GM19035 (cell line): Measurements from ENCODE around the gene SLC9A1.

Experiments
- ATAC-seq: cut with Tn5 transposase; IDR thresholded peaks from one replicate; pipeline ENCODE4 v1.9.1; 2021; ENCODE audit not compliant: unreplicated experiment

SLC9A1 gene

GRCh38 chr1:27152004-27152828 lies 2.7 kb downstream of the SLC9A1 start:
- ATAC-seq, result no peak

GRCh38 chr1:27150641-27151040 lies 4.3 kb downstream of the SLC9A1 start:
- no peak for ATAC-seq

- no peak for ATAC-seq
These were observed 4.7 kb downstream of the SLC9A1 start for GRCh38 chr1:27150183-27150582.

DNA sequence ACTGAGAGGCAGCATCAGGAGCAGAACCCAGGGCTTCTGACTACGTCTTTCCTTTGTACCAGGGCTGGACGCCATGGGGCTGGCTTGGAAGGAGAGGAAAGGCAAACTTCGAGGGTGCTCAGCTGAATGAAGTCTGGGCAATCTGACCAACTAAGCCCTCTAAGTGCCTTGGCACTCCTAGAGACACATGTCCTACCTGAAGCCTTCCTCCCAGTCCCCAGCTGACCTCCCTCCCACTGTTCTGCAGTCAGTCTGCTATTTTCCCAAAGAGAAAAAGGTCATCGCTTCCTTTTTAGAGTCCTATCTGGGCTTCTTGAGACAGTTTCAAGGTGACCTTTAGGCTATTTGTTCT lies 5.2 kb downstream of the SLC9A1 start:
- no peak for ATAC-seq

DNA sequence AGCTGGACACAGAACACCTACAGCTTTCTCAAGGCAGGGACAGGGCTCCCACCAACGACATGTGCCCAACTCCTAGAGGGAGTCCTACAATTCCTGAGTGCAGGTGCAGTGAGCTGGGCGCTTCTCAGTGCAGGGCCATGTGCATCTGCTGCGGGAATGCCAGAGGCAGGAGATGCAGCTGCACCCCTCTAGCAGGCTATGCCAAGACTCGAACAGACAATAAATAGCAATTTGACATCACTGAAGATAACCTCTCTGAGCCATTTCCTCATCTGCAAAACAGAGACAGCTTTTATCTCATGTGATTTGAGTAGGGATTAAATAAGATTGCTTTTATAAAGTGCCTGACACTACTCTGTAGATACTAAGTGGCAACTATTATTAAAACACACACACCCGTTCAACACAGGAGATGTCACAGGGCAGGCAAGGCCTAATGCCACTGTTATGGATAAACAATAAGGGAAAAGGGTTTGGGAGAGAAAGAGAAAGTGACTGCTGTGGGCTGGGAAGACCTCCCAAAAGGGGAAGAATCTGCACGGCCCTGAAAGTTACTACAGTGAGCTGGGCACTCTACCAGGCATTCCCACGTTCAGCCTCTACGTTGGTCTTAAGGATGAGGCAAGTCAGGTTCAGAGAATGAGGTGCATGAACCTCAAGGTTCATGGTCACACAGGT lies 5.7 kb downstream of the SLC9A1 start:
- no peak for ATAC-seq

DNA sequence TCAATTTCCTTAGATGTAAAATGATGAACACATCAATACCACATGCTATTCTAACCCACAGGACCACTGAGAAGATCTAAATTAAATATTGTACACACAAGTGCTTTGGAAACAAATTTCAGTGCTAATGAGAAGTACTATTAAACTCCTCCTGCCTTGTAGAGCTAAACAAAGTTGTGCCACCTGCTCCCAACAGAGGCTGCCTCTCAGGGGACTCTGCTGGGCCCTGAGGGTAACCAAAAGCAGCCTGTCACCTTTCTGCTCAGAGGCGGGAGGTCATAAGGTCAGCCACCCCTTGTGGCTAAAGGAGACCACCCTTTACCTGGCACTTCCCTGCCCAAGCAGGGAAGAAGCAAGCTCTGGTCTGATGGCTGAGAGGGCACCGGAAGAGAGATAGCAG lies 6.3 kb downstream of the SLC9A1 start:
- ATAC-seq, result no peak

- ATAC-seq, result no peak
These were observed 6.9 kb downstream of the SLC9A1 start for GRCh38 chr1:27147842-27148518.

GRCh38 chr1:27145934-27146354 lies 9.0 kb downstream of the SLC9A1 start:
- no peak for ATAC-seq

DNA sequence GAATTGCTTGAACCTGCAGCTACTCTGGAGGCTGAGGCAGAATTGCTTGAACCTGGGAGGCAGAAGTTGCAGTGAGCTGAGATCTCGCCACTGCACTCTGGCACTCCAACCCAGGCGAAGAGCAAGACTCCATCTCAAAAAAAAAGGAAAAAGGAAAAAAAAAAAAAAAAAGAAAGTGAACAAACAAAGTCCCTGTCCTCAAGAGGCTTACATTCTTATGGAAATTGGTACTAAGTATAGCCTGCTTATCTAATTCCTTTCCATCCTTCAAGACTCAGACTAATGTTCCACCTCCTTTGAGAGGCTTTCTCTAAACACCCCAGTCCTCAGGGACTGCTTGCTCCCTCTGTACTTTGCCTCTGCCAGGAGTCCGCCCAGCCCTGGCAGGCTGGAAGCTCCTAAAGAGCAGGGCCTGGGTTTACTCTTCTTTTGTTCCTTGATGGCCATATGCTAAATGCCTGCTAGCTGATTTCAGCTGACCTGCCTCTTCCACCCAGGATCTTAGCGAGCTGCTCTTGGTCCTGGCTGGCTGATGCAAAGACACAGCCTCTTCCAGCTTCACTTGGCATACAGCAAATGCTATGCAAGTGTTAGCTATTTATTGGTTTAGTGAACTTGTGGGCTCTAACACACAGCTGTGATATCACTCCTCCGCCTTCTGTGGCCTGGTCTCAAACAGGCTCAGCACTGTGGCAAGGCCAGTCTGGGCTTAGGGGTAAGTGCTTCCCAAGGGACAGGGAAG lies 9.8 kb downstream of the SLC9A1 start:
- no peak for ATAC-seq

GRCh38 chr1:27144049-27144748 lies 10.7 kb downstream of the SLC9A1 start:
- ATAC-seq, result no peak

DNA sequence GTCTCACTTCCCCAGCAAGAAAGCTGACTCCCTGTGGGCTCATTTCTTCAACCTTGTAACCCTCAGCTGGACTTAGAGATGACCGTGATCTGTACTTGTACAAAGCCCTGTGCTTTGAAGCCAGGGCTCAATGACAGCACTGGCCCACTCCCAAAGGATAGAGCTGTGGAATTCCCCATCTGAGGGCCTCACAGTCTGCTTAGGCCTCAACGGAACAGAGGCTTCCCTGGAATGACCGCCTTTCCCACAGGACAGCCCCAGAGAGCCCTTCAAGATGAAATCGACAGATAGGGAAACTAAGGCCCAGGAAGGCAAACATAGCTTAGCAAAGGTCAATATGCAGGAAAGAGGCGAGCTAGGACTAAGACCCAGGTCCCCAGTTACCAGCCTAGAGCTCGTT lies 11.5 kb downstream of the SLC9A1 start:
- ATAC-seq, result no peak

DNA sequence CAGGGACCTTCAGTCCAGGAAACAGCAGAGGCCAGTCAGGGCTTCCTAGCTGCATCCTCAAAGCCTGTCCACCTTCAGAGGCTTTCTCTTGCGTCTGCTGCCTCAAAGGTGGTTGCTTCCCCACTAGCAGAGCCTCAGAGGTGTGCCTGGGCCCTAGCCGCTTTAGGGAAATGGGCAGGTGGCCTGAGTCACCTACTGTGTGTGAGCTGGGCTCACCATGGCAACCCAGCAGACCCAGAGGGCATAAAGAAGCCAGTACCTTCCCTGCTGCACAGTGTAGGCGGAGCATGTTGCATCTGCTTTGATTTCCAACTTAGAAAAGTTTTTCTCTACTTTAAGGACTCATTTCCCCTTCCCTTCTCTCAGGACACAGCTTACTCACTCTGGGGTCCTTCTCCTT lies 12.5 kb downstream of the SLC9A1 start:
- ATAC-seq, result no peak

DNA sequence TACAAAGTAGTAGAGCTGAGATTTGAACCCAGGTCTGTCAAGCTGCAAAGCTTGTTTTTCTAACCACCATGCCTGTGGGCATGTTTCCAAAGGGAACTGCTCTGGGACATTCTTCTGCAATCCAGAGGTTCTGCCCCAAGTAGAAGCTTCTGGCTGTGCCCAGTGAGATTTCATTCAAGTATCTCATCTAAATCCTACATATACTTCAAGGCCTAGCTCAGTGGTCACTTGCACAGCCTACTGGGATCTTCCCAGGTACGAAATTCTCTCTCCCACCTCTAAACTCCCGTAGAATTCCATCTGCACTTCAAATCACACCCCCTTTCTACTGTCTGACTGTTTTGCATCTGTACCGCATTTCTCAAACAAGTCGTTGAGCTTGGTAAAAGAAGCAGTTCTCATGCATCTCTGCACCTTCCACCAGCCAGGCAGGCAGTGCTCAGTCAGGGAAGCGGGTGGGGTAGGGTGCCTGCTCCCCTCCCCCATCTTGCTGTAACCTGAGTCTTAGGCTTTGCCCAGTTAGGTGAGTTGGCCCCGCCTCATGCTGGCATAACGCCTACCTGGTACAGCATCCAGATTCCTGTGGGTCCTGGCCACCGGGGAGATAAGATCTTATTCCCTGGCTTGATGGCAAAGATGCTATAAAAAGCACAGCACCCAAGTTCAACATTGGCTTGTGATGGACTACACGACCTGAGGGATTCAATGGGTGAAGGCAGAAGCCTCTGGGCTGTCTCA lies 13.5 kb downstream of the SLC9A1 start:
- ATAC-seq, result no peak

DNA sequence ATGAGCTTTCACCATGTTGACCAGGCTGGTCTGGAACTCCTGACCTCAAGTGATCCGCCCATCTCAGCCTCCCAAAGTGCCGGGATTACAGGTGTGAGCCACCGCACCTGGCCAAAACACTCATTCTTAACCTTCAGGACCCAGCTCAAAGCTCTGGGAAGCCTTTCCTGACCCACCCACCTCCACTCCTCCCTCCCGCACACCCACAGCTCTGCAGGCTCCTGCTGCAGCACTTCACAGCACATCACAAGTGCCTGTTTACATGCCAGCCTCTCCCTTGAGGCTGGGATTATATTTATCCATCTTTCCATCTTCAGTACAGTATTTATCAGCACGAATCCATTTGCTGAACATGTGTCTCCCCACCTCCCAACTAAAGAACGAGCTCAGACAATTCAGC lies 14.9 kb downstream of the SLC9A1 start:
- ATAC-seq, result no peak

GRCh38 chr1:27138927-27139326 lies 16.0 kb downstream of the SLC9A1 start:
- no peak for ATAC-seq

- ATAC-seq, result no peak
These were observed 16.6 kb downstream of the SLC9A1 start for GRCh38 chr1:27138368-27138767.

- no peak for ATAC-seq
These were observed 17.3 kb downstream of the SLC9A1 start for GRCh38 chr1:27137544-27138075.

DNA sequence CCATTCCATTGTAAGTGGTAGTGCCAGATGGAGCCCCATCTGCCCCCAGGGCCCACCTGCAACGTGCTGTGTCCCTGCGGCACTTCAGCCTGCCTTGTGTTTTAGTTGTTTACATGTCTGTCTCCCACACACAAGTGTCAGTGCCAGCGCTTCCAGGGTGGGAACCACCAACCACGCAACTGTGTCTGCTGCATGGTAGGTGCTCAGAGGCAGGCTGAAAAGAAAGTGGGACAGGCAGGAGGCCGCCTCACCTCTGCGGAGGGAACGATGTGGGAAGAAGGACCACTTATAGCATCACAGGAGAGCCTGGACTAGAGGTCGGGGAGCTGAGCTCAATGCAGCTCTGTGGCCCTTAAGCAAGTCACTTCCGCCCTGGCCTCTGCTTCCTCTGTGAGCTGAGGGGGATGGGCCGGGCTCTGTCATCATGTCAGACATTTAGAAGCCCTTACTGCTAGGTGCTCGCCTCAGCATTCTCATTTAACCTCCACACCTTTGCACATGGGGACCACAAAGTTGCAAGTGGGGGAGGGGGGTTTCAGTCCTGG lies 17.9 kb downstream of the SLC9A1 start:
- ATAC-seq, result no peak

DNA sequence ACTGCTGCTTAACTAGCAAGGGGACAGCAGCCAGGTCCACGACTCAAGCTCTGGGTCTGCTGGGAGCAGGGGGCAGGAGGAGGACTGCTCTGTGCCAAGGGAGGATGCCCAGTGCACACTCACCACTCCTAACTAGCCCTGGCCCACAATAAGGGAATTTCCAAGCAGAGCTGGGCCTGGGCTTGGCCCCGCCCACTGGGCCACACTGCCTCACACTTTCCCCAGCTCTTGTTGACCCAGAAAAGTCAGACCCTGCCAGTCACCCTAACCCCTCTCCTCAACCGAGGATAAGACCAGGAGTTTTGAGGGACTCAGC lies 18.7 kb downstream of the SLC9A1 start:
- no peak for ATAC-seq
